IPS-20b (cell line): ENCODE measurements around the gene SH3PXD2A.

Experiments
- H3K27ac ChIP-seq: one replicate; pipeline ENCODE4 v1.5.1; 2013; ENCODE audit warnings: low read length
- H3K27me3 ChIP-seq: 2 replicates; pipeline ENCODE4 v1.6.1; 2013; ENCODE audit warnings: mild to moderate bottlenecking, low read length, inconsistent platforms; ENCODE audit not compliant: insufficient read depth
- H3K36me3 ChIP-seq: 2 replicates; pipeline ENCODE4 v1.6.1; 2013; ENCODE audit warnings: low read depth, mild to moderate bottlenecking, inconsistent platforms, low read length, moderate library complexity; ENCODE audit not compliant: insufficient read depth
- H3K4me1 ChIP-seq: 2 replicates; pipeline ENCODE4 v1.6.1; 2013; ENCODE audit warnings: mild to moderate bottlenecking, control low read depth, inconsistent platforms, low read length, moderate library complexity; ENCODE audit not compliant: insufficient read depth
- H3K4me3 ChIP-seq: 2 replicates; pipeline ENCODE4 v1.5.1; 2013; ENCODE audit warnings: mild to moderate bottlenecking, low read length, inconsistent platforms
- H3K9ac ChIP-seq: 2 replicates; pipeline ENCODE4 v1.6.1; 2013; ENCODE audit warnings: low read depth, mild to moderate bottlenecking, inconsistent platforms, low read length, moderate library complexity
- H3K9me3 ChIP-seq: 2 replicates; pipeline ENCODE4 v1.6.1; 2013; ENCODE audit warnings: mild to moderate bottlenecking, low read depth, low read length, inconsistent platforms; ENCODE audit not compliant: insufficient read depth

Gene SH3PXD2A

GRCh38 chr10:103709341-103709920 is 145.9 kb downstream of the SH3PXD2A start:
- Histone ChIP-seq H3K27ac (no peak overlapping the region), H3K36me3 (no peaks in the 10 kb centered on the region), H3K4me1 (no peaks in the 10 kb centered on the region), H3K9me3 (no peaks in the 10 kb centered on the region), H3K9ac (no peak overlapping the region), H3K27me3 (no peaks in the 10 kb centered on the region), H3K4me3 (no peak overlapping the region)

DNA sequence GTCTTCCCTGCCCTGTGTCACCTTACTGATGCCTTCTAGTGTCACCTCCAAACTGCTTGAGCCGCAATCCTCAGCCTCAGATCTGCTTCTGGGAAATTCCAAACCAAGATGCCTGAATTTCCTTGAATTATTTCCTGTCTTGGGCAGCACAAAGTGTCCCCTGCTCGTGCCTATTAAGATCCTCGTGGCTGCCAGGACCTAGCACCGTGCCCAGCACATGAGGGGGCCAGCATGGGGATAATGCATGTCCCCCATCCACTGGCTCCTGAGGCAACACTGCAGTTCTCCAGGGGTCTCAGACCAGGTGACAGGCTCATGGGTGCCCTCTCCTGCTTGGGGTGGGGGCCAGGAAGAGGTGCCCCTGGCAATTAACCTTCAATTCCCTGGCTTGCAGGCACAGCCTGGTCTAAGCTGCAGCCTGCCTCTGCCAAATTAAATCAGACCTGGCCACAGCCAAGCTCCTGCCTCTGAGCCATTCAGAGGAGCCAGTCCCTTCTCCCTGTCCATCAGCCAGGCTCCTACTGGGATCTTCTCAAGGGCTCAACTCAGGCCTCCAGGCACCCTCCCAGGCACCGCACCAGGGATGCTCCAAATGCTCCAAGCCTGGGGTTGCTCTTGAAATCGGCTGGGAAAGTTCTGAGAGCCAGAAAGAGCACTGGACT is 146.6 kb downstream of the SH3PXD2A start:
- Histone ChIP-seq H3K4me1 (no peaks in the 10 kb centered on the region), H3K27me3 (no peaks in the 10 kb centered on the region), H3K36me3 (no peaks in the 10 kb centered on the region), H3K9me3 (no peaks in the 10 kb centered on the region), H3K9ac (no peak overlapping the region), H3K27ac (no peak overlapping the region), H3K4me3 (no peak overlapping the region)

- no peak overlapping the region for H3K27ac ChIP-seq
- no peaks in the 10 kb centered on the region for H3K36me3 ChIP-seq
- H3K27me3 ChIP-seq = no peaks in the 10 kb centered on the region
- no peaks in the 10 kb centered on the region for H3K4me1 ChIP-seq
- no peak overlapping the region for H3K4me3 ChIP-seq
- H3K9me3 ChIP-seq = no peaks in the 10 kb centered on the region
- H3K9ac ChIP-seq = no peak overlapping the region
These were observed 147.3 kb downstream of the SH3PXD2A start for GRCh38 chr10:103707956-103708626.

- no peaks in the 10 kb centered on the region for H3K36me3 ChIP-seq
- H3K9ac ChIP-seq = no peak overlapping the region
- H3K9me3 ChIP-seq = no peaks in the 10 kb centered on the region; the same call in 1 of the 2 replicates
- no peaks in the 10 kb centered on the region for H3K4me1 ChIP-seq
- no peaks in the 10 kb centered on the region for H3K27me3 ChIP-seq
- no peak overlapping the region for H3K27ac ChIP-seq
- no peak overlapping the region for H3K4me3 ChIP-seq
These were observed 148.6 kb downstream of the SH3PXD2A start for GRCh38 chr10:103706762-103707161.

DNA sequence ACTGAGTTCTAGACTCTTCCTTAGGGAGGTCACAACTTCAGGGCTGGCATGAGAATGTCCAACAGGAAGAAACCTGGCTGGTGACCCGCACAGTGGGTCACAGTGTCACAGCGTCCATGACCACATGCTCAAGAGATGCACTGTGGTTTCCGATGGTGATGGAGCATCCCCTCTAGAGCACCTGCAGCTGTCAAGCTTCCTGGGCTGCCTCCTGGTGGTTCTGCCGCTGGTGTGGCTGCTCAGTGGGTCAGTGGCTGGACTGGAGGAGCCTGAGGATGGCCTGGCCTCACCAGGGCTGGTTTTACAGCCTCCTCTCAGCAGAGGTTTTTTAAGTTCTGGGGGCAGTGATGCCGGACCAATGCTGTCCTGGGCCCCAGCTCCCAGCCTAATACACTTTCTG is 149.3 kb downstream of the SH3PXD2A start:
- no peaks in the 10 kb centered on the region for H3K4me1 ChIP-seq
- H3K27me3 ChIP-seq = no peaks in the 10 kb centered on the region
- no peaks in the 10 kb centered on the region; the same call in 1 of the 2 replicates for H3K9me3 ChIP-seq
- H3K9ac ChIP-seq = no peak overlapping the region
- H3K4me3 ChIP-seq = no peak overlapping the region
- no peaks in the 10 kb centered on the region for H3K36me3 ChIP-seq
- H3K27ac ChIP-seq = no peak overlapping the region

DNA sequence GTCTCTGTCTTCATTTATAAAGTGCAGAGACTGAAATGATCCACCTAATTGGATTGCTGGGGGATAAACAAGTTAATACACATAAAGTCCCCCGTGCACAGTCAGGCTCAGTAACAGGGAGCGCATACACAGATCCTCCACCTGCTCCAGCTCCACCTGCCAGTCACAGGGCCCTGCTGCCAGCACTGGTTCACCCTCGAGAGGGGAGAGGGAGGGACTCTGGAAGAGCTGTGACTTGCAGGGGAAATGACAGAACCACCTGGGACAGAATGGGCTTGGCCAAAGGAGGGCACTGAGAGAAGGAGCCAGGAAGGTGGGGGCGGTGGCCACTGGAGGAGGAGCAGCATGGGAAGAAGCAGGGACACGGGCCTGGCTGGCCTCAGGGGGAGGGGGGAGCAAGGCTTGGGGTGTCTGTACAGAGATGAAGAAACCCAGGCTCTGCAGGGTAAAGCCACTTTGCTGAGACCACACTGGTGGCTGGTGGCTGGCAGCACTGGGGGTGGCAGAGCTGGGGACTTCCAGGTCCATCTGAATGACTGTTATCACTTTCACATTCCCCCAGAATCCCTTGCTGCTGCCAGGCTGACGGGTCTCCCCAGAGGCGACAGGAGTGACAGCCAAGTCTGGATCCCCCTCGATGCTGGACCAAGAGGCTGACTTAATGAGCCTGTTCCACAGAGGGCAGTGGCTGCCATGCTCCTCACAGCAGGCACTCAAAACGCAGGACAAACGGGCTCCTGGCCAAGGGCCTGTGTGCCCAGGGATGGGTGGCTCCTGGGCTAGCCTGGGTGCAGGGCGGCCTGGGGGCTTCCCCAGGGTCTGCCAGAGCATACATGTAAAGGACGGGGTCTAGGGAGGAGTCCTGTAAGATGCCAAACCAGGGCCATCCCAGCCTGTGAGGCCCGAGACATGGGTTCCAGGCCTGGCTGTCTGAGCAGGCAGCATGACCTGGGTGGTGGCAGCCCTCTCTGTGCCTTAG is 151.1 kb downstream of the SH3PXD2A start:
- no peaks in the 10 kb centered on the region; the same call in 1 of the 2 replicates for H3K9me3 ChIP-seq
- no peak overlapping the region for H3K27ac ChIP-seq
- H3K27me3 ChIP-seq = no peaks in the 10 kb centered on the region
- no peak overlapping the region for H3K4me3 ChIP-seq
- H3K4me1 ChIP-seq = no peaks in the 10 kb centered on the region
- no peak overlapping the region for H3K9ac ChIP-seq
- H3K36me3 ChIP-seq = no peaks in the 10 kb centered on the region

DNA sequence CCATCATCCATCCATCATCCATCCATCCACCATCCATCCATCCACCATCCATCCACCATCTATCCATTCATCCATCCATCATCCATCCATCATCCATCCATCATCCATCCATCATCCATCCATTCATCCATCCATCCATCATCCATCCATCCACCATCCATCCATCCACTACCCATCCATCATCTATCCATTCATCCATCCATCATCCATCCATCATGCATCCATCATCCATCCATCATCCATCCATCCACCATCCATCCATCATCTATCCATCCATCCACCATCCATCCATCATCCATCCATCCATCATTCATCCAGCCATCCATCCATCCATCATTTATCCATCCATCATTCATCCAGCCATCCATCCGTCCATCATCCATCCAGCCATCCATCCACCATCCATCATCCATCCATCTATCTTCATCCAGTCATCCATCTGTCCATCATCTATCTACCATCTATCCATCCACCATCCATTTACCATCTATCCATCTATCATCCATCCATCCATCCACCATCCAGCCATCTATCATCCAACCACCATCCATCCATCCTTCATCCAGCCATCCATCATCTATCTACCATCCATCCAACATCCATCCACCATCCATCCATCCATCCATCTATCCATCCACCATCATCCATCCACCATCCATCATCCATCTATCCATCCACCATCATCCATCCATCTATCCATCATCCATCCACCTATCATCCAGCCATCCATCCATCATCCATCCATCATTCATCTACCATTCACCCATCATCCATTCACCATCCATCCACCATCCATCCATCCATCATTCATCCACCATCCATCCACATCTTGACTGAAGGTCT is 153.8 kb downstream of the SH3PXD2A start:
- Histone ChIP-seq H3K4me1 (peaks cover 7% of the 10 kb centered on the region; the same call in 1 of the 2 replicates), H3K4me3 (no peak overlapping the region)

GRCh38 chr10:103700436-103700715 is 155.0 kb downstream of the SH3PXD2A start:
- H3K4me1 ChIP-seq = peaks cover 16% of the 10 kb centered on the region; the same call in 1 of the 2 replicates
- no peak overlapping the region for H3K27ac ChIP-seq
- H3K27me3 ChIP-seq = peaks cover 9% of the 10 kb centered on the region
- H3K36me3 ChIP-seq = no peaks in the 10 kb centered on the region
- H3K4me3 ChIP-seq = no peak overlapping the region
- H3K9ac ChIP-seq = no peak overlapping the region
- no peaks in the 10 kb centered on the region; the same call in 1 of the 2 replicates for H3K9me3 ChIP-seq

More for the DNA sequence above, 153.8 kb downstream of the SH3PXD2A start:
- H3K36me3 ChIP-seq = no peaks in the 10 kb centered on the region
- H3K27me3 ChIP-seq = no peaks in the 10 kb centered on the region
- no peak overlapping the region for H3K27ac ChIP-seq
- H3K9ac ChIP-seq = no peak overlapping the region
- no peaks in the 10 kb centered on the region; the same call in 1 of the 2 replicates for H3K9me3 ChIP-seq

DNA sequence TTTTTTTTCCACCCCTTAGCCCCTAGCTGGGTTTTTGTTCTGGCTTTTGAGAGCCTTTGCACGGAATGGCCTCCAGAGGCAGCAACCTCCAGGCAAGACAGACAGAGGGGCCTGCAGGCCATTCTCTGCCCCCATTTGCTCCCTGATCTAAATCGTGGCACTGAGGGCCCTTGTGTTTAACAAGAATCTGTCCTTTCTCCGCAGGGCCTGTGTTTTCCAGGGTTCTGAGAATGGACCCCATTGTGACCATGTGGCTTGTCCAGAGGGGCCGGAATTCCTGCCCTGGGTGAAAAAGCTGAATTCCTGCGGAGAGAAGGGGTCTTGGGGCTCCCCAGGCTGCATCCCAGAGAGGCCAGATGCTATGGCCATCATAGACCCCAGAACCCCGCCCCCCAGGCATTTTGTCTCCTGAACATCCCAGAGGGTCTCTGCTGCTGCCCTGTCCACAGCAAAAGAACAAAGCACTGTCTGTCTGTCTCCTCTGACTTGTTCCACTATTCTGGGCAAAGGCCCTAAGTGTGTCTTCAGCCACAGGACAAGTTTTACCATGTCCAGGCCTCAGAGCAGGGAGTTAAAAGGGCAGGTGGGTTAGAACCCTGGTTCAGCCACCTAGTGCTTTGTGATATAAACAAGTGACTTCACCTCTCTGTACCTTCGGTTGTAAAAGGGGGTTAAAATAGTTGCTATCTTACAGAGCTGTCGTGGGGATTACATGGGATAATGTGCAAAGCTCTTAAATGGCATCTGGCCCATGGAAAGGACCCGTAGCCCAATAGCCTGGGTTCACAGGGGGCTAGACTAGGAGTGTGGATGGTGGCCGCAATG is 155.6 kb downstream of the SH3PXD2A start:
- no peaks in the 10 kb centered on the region for H3K36me3 ChIP-seq
- H3K4me1 ChIP-seq = peaks cover 16% of the 10 kb centered on the region; the same call in 1 of the 2 replicates
- H3K9ac ChIP-seq = no peak overlapping the region
- peaks cover 14% of the 10 kb centered on the region for H3K27me3 ChIP-seq
- no peaks in the 10 kb centered on the region; the same call in 1 of the 2 replicates for H3K9me3 ChIP-seq
- H3K27ac ChIP-seq = no peak overlapping the region
- no peak overlapping the region for H3K4me3 ChIP-seq

DNA sequence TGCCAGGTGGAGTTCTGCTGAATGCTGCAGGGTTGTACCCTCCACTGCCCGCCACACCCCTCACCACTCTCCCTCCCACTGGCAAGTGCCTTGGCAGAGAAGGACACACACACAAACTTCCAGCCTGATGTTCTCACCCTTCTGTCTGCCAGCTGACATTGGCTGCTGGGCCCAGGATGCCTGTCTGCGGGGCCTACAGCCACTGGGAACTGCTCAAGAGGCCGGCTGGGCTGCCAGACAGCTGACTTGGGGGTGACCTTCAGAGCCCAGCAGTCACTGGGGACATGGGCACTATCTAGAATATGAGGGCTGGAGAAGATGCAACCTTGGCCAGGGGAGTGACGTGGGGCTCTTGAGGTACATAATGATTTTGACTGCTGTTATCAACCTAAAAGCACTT is 157.1 kb downstream of the SH3PXD2A start:
- Histone ChIP-seq H3K4me3 (no peak overlapping the region), H3K27me3 (peaks cover 30% of the 10 kb centered on the region), H3K27ac (no peak overlapping the region), H3K36me3 (no peaks in the 10 kb centered on the region), H3K9ac (no peak overlapping the region), H3K4me1 (peaks cover 20% of the 10 kb centered on the region; the same call in 1 of the 2 replicates), H3K9me3 (no peaks in the 10 kb centered on the region; the same call in 1 of the 2 replicates)
